HG03558 (cell line): ENCODE results near the gene GPR35.

Experiments
- ATAC-seq: cut with Tn5 transposase; IDR thresholded peaks from one replicate; pipeline ENCODE4 v1.9.1; 2021; ENCODE audit warnings: moderate number of reproducible peaks; ENCODE audit not compliant: unreplicated experiment; ENCODE audit errors: extremely low read depth

The GPR35 gene

GRCh38 chr2:240635998-240636547 is 10.8 kb downstream of the GPR35 start:
- ATAC-seq = no peak

DNA sequence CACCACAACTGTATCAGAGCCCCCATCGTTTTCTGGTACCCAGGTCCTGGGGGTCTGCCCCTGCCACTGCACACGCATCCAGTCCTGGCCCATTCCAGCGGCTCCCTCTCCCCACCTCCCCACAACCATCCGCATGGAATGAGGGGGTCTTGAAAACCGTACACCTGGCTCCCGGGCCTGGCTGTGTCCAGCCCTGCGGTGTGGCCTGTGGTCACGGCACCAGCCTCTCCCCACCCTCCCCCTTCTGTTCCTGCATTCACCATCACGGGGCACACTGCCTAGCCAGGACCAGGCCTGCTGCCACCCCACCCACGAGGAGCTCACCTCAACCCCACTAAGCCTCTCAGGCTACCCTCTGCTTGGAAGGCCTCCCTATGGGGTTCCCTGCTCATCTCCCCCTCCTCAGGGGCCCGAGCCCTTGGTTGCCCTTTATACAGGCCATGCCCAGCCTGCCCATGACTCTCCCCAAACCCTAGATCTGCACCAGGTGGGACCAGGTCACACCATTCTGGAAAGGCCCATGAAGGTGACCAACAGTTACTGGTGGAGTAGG is 11.4 kb downstream of the GPR35 start:
- ATAC-seq = no peak

- no peak for ATAC-seq
These were observed 12.0 kb downstream of the GPR35 start for GRCh38 chr2:240637116-240637900.

GRCh38 chr2:240637901-240638345 is 12.6 kb downstream of the GPR35 start:
- ATAC-seq = no peak

- no peak for ATAC-seq
These were observed 13.4 kb downstream of the GPR35 start for GRCh38 chr2:240638512-240639160.

- ATAC-seq = no peak
These were observed 14.3 kb downstream of the GPR35 start for GRCh38 chr2:240639566-240639965.

GRCh38 chr2:240640939-240641338 is 15.7 kb downstream of the GPR35 start:
- no peak for ATAC-seq

GRCh38 chr2:240642061-240642805 is 17.0 kb downstream of the GPR35 start:
- no peak for ATAC-seq

- ATAC-seq = no peak
These were observed 17.5 kb downstream of the GPR35 start for GRCh38 chr2:240642806-240643092.

GRCh38 chr2:240643093-240643810 is 18.0 kb downstream of the GPR35 start:
- ATAC-seq = no peak

DNA sequence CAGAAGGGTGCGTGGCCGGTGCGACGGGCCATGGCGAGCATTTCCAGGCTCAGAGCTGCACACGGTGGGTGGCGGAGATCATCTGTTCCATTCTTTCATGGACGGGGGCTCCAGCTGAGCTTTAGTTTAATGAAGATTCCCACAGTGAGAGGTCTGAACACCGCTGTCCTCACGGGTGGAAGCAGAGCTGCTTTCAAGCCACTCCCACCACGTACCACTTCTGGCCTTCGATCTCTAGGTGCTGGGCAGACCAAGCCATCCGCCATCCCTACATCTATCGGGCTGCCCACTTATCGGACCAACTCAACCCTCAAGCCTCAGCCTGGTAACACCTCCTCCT is 18.5 kb downstream of the GPR35 start:
- no peak for ATAC-seq

GRCh38 chr2:240644171-240644651 is 18.9 kb downstream of the GPR35 start:
- no peak for ATAC-seq

DNA sequence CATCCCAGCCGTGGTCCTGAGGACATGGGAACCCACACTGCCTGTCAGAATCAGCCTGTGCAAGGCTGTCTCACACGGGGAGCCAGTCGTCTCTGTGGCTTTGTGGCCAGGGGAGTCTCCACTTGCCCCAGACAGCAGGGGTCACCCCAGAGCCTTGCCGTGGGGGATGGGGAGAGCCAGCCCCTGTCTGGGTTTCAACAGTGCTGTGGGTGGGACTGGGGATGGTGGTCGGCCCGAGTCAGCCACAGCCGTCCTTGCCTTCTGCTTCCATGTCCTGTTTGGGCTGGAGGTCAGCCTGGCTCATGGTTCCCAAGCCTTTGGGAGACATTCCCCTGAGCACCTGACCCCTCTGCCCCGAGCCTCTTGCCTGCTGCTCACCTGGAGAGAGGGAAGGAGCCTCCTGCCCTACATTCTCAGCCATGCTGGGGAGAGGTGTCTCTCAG is 19.6 kb downstream of the GPR35 start:
- ATAC-seq = no peak

- no peak for ATAC-seq
These were observed 20.1 kb downstream of the GPR35 start for GRCh38 chr2:240645346-240645745.

DNA sequence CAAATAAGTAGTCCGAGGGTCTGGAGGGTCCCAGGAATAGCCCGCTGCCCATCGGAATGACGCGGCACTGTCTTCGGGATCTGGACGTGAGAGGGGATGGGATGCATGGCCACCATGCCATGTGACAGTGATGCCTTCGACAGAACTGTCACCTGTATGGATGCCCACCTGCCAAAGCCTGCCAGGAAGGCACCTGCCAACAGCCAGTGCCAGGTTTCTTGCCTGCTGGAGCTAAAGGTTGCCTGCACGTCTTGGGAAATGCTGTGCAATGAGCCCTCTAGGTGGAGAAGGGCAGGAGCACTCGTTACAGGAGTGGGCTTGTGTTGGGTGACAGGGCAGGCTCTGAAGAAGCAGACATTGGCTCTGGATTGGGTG is 20.5 kb downstream of the GPR35 start:
- ATAC-seq = no peak

GRCh38 chr2:240646176-240646899 is 21.1 kb downstream of the GPR35 start:
- no peak for ATAC-seq

GRCh38 chr2:240646900-240647502 is 21.7 kb downstream of the GPR35 start:
- ATAC-seq = no peak

DNA sequence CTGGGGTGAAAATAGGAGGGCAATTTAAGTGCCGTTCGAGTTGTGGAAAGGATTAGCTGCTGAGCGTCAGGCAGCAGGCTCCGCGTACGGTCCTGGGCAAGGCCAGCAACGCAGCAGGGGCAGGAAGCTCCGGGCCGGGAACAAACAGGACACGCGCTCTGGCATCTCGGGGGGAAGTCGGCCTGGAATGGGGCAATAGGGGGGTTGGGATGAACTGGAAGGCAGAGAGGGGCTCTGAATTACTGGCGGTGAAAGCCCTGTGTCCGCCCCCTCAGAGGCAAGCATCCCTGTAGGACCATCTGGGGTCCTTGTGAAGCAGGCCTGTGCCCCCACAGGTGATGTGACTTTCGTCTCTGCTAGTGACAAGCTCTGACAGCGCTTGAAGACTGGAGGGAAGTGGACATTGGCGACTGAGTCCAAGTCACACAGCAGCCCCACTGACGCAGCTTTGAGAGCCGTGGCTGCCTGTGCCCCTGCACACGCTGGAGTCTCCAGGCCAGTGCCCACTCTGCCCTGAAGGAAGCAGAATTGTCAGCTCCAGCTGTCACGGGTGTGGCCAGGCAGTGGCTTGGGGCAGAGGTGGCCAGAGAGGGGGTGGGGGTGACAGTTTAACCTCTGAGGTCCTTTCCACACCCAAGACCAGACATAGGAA is 22.3 kb downstream of the GPR35 start:
- no peak for ATAC-seq
